Activated CD4-positive, alpha-beta memory T cell treated with anti-CD3 and anti-CD28 coated beads, Interleukin-2, amount 10 ng/mL, durations not matched to agents 7 days and 5 days (primary cell): Measurements from ENCODE around the gene IQCH. TPM values are rescaled to one million over a fixed set of nuclear protein-coding genes. Genes with fewer than 3 reads are reported as not detected.
"Not testable (repeated sequence)": the region's sequence is repeated elsewhere in the genome, so short reads cannot be mapped to it uniquely, and the experiment has no call there.

Experiments
- CTCF ChIA-PET: fragments of 350-600 bp; sonication (Branson Sonifier 250); formaldehyde crosslinking; loops from one replicate; lab custom pipeline; 2021; ENCODE audit warnings: antibody characterized with exemption, inconsistent platforms; lab: Charles Lee
- POLR2A ChIA-PET: fragments of 350-600 bp; sonication (Branson Sonifier 250); formaldehyde crosslinking; loops from one replicate; lab custom pipeline; 2021; ENCODE audit warnings: antibody characterized with exemption; lab: Charles Lee
- DNase-seq: peaks from one replicate; pipeline ENCODE4 v3.0.0-alpha.2; 2020
- H3K27ac Mint-ChIP-seq: one replicate; pipeline ENCODE4 v1.8.0; 2021; ENCODE audit warnings: mild to moderate bottlenecking, mixed read lengths
- H3K27me3 Mint-ChIP-seq: one replicate; pipeline ENCODE4 v1.8.0; 2021; ENCODE audit warnings: mixed read lengths
- H3K36me3 Mint-ChIP-seq: one replicate; pipeline ENCODE4 v1.8.0; 2021; ENCODE audit warnings: low read depth, mixed read lengths
- H3K4me1 Mint-ChIP-seq: one replicate; pipeline ENCODE4 v1.8.0; 2021; ENCODE audit warnings: mixed read lengths
- H3K4me3 Mint-ChIP-seq: one replicate; pipeline ENCODE4 v1.8.0; 2021; ENCODE audit warnings: mild to moderate bottlenecking, mixed read lengths
- H3K9me3 Mint-ChIP-seq: one replicate; pipeline ENCODE4 v1.8.0; 2021; ENCODE audit warnings: mixed read lengths
- total RNA-seq, 2 experiments: library from RNA; stranded (reverse); gene quantifications; one replicate each; pipeline ENCODE4 v1.2.3, GENCODE V29; 2021

Gene IQCH
- total RNA-seq, 2 experiments from 2014 or later = 0.78 to 0.98 TPM

- Mint-ChIP-seq H3K4me3 (no peak overlapping the region), H3K4me1 (no peaks in the 10 kb centered on the region), H3K27me3 (no peaks in the 10 kb centered on the region), H3K27ac (no peak overlapping the region), H3K36me3 (no peaks in the 10 kb centered on the region), H3K9me3 (no peaks in the 10 kb centered on the region)
- DNase-seq = no peak
- ChIA-PET CTCF (no interaction called here), POLR2A (no interaction called here)
Measured at GRCh38 chr15:67420137-67420536, 165.6 kb downstream of the IQCH start.

GRCh38 chr15:67421105-67421504, 166.5 kb downstream of the IQCH start:
- H3K4me1 Mint-ChIP-seq = no peaks in the 10 kb centered on the region
- no peaks in the 10 kb centered on the region for H3K27me3 Mint-ChIP-seq
- POLR2A ChIA-PET = no interaction called here
- CTCF ChIA-PET = no interaction called here
- no peak overlapping the region for H3K4me3 Mint-ChIP-seq
- no peaks in the 10 kb centered on the region for H3K36me3 Mint-ChIP-seq
- no peak for DNase-seq
- no peak overlapping the region for H3K27ac Mint-ChIP-seq
- no peaks in the 10 kb centered on the region for H3K9me3 Mint-ChIP-seq

- ChIA-PET CTCF (interaction anchor here (1.9 kb wide), 1 partner anchor 11 kb away, joined by 6 read pairs; no protein-coding TSS in a partner anchor), POLR2A (no interaction called here)
- DNase-seq = no peak
- Mint-ChIP-seq H3K4me3 (no peak overlapping the region), H3K4me1 (no peaks in the 10 kb centered on the region), H3K27ac (no peak overlapping the region), H3K36me3 (no peaks in the 10 kb centered on the region), H3K9me3 (no peaks in the 10 kb centered on the region), H3K27me3 (no peaks in the 10 kb centered on the region)
Measured at GRCh38 chr15:67422296-67422695, 167.7 kb downstream of the IQCH start.

GRCh38 chr15:67433495-67434099, 179.0 kb downstream of the IQCH start:
- H3K4me1 Mint-ChIP-seq = no peaks in the 10 kb centered on the region
- CTCF ChIA-PET = interaction anchor here (0.6 to 2.7 kb wide), 8 partner anchors 11 to 487 kb away, joined by 3 to 19 read pairs (median 4); no protein-coding TSS in a partner anchor
- peak; percentile 41 for DNase-seq

GRCh38 chr15:67436351-67437250, 182.0 kb downstream of the IQCH start:
- CTCF ChIA-PET = interaction anchor here (1.9 kb wide), 1 partner anchor 20 kb away, joined by 4 read pairs; no protein-coding TSS in a partner anchor
- DNase-seq, H3K4me3 Mint-ChIP-seq, H3K4me1 Mint-ChIP-seq, H3K27ac Mint-ChIP-seq, H3K36me3 Mint-ChIP-seq, H3K9me3 Mint-ChIP-seq, H3K27me3 Mint-ChIP-seq, POLR2A ChIA-PET: not testable (repeated sequence)

More at GRCh38 chr15:67433495-67434099, 179.0 kb downstream of the IQCH start:
- Mint-ChIP-seq H3K27ac (no peak overlapping the region), H3K27me3 (no peaks in the 10 kb centered on the region), H3K9me3 (no peaks in the 10 kb centered on the region), H3K36me3 (no peaks in the 10 kb centered on the region), H3K4me3 (no peak overlapping the region)
- POLR2A ChIA-PET = interaction anchor here (1.5 kb wide), 1 partner anchor 126 kb away, joined by 4 read pairs; no protein-coding TSS in a partner anchor

- H3K9me3 Mint-ChIP-seq = peaks cover 3% of the 10 kb centered on the region
- H3K4me1 Mint-ChIP-seq = no peaks in the 10 kb centered on the region
- no peaks in the 10 kb centered on the region for H3K36me3 Mint-ChIP-seq
- DNase-seq = no peak
- POLR2A ChIA-PET = no interaction called here
- H3K27me3 Mint-ChIP-seq = no peaks in the 10 kb centered on the region
- H3K27ac Mint-ChIP-seq = no peak overlapping the region
- CTCF ChIA-PET = interaction anchor here (0.6 to 1.4 kb wide), 3 partner anchors 11 to 778 kb away, joined by 3 to 6 read pairs (median 4); no protein-coding TSS in a partner anchor
- no peak overlapping the region for H3K4me3 Mint-ChIP-seq
Measured at GRCh38 chr15:67444100-67444499, 189.5 kb downstream of the IQCH start.

GRCh38 chr15:67446449-67446848, 191.9 kb downstream of the IQCH start:
- Mint-ChIP-seq H3K4me1 (no peaks in the 10 kb centered on the region), H3K27ac (no peak overlapping the region), H3K27me3 (peaks cover 6% of the 10 kb centered on the region), H3K9me3 (peaks cover 3% of the 10 kb centered on the region), H3K36me3 (no peaks in the 10 kb centered on the region), H3K4me3 (no peak overlapping the region)
- ChIA-PET CTCF (interaction anchor here (0.6 kb wide), 1 partner anchor 54 kb away, joined by 3 read pairs; no protein-coding TSS in a partner anchor), POLR2A (no interaction called here)
- no peak for DNase-seq

- H3K4me3 Mint-ChIP-seq, CTCF ChIA-PET: not testable (repeated sequence)
Measured at GRCh38 chr15:67448372-67448771, 193.8 kb downstream of the IQCH start.

GRCh38 chr15:67453703-67454102, 199.1 kb downstream of the IQCH start:
- H3K4me3 Mint-ChIP-seq, H3K27ac Mint-ChIP-seq, POLR2A ChIA-PET, H3K4me1 Mint-ChIP-seq, H3K36me3 Mint-ChIP-seq, DNase-seq, CTCF ChIA-PET, H3K9me3 Mint-ChIP-seq: not testable (repeated sequence)
- peaks cover 19% of the 10 kb centered on the region for H3K27me3 Mint-ChIP-seq

More at GRCh38 chr15:67448372-67448771, 193.8 kb downstream of the IQCH start:
- POLR2A ChIA-PET, H3K4me1 Mint-ChIP-seq, H3K9me3 Mint-ChIP-seq, H3K36me3 Mint-ChIP-seq, H3K27ac Mint-ChIP-seq, DNase-seq: not testable (repeated sequence)
- H3K27me3 Mint-ChIP-seq = peaks cover 12% of the 10 kb centered on the region

GRCh38 chr15:67456677-67457529, 202.3 kb downstream of the IQCH start:
- DNase-seq = peak; percentile 82
- POLR2A ChIA-PET = interaction anchor here (0.9 kb wide), 1 partner anchor 381 kb away, joined by 4 read pairs; no protein-coding TSS in a partner anchor
- CTCF ChIA-PET = interaction anchor here (0.7 to 4.7 kb wide), 20 partner anchors 9 to 525 kb away, joined by 3 to 52 read pairs (median 3); partner anchors contain the start of gene SKOR1
- H3K4me1 Mint-ChIP-seq = no peaks in the 10 kb centered on the region
- H3K36me3 Mint-ChIP-seq = no peaks in the 10 kb centered on the region
- H3K27ac Mint-ChIP-seq = no peak overlapping the region
- peaks cover 11% of the 10 kb centered on the region for H3K27me3 Mint-ChIP-seq
- no peaks in the 10 kb centered on the region for H3K9me3 Mint-ChIP-seq
- H3K4me3 Mint-ChIP-seq = no peak overlapping the region

- Mint-ChIP-seq H3K36me3 (no peaks in the 10 kb centered on the region), H3K4me1 (no peaks in the 10 kb centered on the region), H3K4me3 (no peak overlapping the region), H3K27me3 (peaks cover 8% of the 10 kb centered on the region), H3K9me3 (no peaks in the 10 kb centered on the region), H3K27ac (no peak overlapping the region)
- CTCF ChIA-PET = interaction anchor here (0.5 to 4.7 kb wide), 3 partner anchors 117 to 378 kb away, joined by 3 to 52 read pairs (median 3); no protein-coding TSS in a partner anchor
- DNase-seq = no peak
- POLR2A ChIA-PET = no interaction called here
Measured at GRCh38 chr15:67458331-67459029, 203.9 kb downstream of the IQCH start.

GRCh38 chr15:67460521-67460920, 205.9 kb downstream of the IQCH start:
- Mint-ChIP-seq H3K27me3 (peaks cover 8% of the 10 kb centered on the region), H3K4me1 (no peaks in the 10 kb centered on the region), H3K36me3 (no peaks in the 10 kb centered on the region), H3K27ac (no peak overlapping the region), H3K9me3 (no peaks in the 10 kb centered on the region), H3K4me3 (no peak overlapping the region)
- no peak for DNase-seq
- POLR2A ChIA-PET = no interaction called here
- CTCF ChIA-PET = no interaction called here
